T-helper 2 cell treated with Interferon-gamma antibody and Interleukin-4, amounts not matched to agents 100 ng/mL and 5 ng/mL, for 36 hours (primary cell): ENCODE measurements around the gene ICE2. TPM values are rescaled to one million over a fixed set of nuclear protein-coding genes. Genes with fewer than 3 reads are reported as not detected.
"Not testable (repeated sequence)": the region's sequence is repeated elsewhere in the genome, so short reads cannot be mapped to it uniquely, and the experiment has no call there.

Experiments used
- intact Hi-C: fragments of 100-400 bp; cut with micrococcal nuclease; formaldehyde crosslinking; loops from one replicate; pipeline ENCODE4 v1.15.1; 2023
- total RNA-seq: library from RNA; stranded (reverse); gene quantifications from 2 replicates; pipeline ENCODE4 v1.2.3, GENCODE V29; 2022

Gene ICE2
- total RNA-seq, 1 donor from 2014 or later = 65.3 TPM

DNA sequence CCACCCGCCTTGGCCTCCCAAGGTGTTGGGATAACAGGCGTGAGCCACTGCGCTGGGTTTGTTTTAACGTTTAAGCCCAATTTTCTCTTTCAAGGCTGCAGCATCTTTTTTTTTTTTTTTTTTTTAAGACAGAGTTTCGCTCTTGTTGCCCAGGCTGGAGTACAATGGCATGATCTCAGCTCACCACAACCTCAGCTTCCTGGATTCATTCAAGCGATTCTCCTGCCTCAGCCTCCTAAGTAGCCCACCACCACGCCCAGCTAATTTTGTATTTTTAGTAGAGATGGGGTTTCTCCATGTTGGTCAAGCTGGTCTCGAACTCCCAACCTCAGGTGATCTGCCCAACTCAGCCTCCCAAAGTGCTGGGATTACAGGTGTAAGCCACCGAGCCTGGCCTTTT, 68.6 kb downstream of the ICE2 start:
- intact Hi-C loops = not testable (repeated sequence)

DNA sequence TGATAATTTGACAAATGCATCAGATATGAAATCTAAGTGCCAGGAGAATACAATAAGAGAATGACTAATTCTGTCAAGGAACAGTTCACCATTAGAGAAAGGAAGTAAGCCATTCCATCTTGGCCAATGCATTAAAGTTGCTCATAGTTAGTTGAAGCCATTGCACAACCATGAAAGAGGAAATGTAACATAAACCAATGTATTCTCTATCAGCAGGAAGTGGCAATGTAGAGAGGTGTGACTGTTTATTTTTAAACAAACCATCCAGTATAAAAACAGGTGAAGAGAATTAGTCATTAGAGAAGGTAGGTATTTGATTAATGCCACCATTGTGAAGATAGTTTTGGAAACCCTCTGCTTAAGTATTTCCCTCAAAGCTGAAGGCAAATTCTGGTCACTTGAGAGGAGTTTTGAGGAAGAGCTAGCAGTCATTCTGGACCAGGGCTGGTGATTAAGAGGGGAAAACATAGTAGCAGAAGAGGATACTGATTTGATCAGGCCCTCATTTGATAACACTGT, 70.4 kb downstream of the ICE2 start:
- intact Hi-C loops = loop anchor here (1.0 kb wide), 2 partner anchors 9 to 19 kb away; no protein-coding TSS in a partner anchor

DNA sequence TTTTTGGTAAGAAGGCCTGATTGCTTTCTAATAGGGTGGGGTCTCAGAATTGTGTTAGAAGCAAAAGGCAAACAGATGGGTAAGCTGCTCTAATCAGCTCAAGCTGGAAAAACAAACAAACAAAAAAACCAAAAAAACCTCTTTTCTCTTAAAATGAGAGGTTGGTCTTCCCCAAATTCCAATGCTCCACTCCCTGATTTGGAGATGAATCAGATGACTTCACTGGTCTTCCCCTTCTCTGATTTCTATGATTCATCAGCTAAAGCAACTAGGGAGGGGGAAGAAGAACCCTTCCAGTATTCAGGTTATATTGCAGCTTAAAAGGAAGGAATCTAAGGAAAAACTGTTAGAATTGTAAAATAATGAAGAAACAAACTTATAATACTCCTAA, 71.5 kb downstream of the ICE2 start:
- intact Hi-C loops = no loop called here

DNA sequence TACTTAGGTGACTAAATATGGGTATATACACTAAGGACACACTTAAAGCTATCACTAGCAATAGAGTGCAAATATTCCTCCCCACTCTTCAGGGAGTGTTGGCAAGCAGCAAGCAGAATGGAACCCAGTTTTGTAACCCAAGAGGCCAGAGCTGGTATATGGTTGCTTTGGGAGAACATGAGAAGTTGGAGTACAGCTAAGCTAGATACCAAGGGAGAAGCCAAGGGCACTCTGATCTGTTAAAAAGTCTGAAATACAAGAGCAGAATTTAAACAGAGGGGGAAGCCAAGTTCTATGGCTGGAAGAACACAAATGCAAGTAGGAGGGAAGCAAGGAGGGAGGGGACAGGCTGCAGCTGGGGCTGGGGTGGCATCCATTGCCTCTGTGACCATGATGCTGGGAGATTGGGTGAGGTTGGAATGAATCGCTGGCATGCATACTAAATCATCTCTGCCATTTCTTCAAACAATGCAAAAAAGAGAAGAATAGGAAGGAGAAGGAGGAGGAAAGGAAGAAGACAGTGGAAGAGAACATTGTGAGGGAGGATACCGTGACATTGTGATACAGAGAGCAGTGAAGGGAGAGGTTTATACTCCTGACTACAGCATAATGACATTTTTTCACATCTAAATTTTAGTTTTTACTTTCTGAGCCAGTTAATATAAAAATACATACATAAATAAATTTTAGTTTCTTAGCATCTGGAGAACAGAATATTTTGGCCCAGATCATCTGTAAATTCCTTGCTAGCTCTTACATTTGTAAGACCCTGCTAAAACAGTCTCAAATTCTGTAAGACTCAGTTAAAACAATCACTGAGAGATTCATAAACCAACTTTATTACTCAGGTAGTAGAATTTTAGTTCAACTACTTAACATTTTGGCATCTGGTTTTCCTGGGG, 72.2 kb downstream of the ICE2 start:
- intact Hi-C loops = no loop called here

DNA sequence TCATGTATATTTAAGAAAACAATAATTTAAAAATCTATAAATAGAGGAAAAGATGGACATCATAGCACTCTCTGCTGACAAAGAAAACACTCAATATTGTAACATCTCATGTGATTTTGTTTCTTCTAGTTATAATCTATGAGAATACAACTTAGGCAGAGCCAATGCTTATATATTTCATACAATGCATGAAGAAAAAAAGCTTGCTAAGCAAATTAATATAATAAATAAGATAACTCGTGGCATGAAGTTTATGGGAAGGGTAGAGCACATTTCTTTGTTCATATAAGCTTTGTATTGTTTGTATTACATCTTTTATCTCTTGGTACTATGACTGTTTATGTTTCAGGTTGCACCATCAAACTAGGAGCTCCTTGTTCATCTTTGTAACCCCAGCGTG, 73.5 kb downstream of the ICE2 start:
- intact Hi-C loops = no loop called here

DNA sequence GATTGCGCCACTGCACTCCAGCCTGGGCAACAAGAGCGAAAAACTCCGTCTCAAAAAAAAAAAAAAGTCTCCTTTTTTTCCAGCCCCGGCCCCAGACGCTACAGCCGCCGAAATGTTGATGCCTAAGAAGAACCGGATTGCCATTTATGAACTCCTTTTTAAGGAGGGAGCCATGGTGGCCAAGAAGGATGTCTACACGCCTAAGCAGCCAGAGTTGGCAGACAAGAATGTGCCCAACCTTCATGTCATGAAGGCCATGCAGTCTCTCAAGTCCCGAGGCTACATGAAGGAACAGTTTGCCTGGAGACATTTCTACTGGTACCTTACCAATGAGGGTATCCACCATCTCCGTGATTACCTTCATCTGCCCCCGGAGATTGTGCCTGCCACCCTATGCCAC, 74.6 kb downstream of the ICE2 start:
- intact Hi-C loops = not testable (repeated sequence)

DNA sequence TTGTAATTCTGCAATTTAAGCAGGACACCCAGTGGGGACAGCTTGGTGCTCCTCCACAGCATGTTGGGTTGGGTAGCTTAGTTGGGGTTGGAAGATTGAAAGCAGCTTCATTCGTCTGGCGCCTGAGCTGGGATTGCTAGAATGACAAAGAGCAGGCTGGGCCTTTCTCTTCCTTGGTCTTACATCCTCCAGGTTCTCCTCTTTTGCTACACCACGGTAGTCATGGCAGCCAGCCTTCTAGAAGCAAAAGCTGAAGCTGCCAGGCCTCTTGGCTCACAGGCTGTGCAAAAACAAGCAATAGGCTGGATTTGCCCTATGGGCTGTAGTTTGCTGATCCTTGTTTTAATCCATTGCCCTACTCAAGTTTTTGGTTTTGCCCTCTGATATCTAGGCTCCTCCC, 78.0 kb downstream of the ICE2 start:
- intact Hi-C loops = no loop called here

DNA sequence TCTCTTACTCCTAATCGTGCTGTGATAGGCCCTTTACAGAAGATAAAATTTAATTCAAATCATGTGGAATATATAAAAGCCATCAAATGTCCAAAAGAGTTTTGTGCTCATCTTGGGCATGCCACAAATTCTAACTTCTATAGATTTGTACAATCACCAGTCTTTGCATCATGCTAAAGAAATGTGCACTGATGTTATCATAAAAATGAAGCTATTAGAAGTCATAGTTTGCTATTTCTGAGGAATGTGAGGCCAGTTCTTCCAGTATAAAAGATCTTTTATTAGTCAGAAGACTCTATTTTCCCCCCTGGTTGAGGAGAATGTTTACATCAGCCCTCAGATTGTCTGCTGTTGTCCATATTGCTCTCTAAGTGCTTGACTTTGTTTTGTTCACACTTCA, 79.0 kb downstream of the ICE2 start:
- intact Hi-C loops = loop anchor here (1.0 to 10.0 kb wide), 5 partner anchors 8 to 713 kb away; partner anchors contain the start of genes BNIP2 and FOXB1

DNA sequence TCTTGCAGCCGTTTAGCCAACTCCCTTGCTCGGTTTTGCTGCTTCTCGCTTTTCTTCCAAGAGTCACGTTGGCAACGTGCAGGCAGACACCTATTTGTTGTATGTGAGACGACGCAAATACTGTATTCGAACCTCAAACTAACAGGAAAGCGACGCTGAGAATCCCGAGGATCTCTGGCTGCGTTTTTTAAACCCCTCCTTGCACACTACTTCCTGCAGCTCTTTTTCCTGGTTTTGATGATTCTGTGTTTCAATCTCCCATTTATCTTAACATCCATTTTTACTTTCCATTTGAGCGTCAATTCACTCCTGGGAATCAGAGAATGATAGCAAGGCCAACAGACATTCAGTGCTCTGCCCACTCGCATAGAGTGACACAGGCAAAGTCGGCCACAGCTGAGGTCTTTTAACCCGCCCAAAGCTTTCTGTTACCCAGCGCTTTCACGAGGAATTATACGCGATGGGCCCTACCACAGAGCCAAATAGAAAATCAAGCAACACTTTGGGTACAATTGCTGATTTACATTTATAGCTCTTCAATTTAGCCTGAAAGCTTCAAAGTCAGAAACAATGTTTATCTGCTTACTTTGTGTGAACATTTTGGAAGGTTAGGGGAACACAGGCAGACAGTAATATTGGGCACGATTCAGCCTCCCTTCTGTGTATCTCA, 79.6 kb downstream of the ICE2 start:
- intact Hi-C loops = loop anchor here (1.0 to 10.0 kb wide), 5 partner anchors 9 to 712 kb away; partner anchors contain the start of genes BNIP2 and FOXB1

DNA sequence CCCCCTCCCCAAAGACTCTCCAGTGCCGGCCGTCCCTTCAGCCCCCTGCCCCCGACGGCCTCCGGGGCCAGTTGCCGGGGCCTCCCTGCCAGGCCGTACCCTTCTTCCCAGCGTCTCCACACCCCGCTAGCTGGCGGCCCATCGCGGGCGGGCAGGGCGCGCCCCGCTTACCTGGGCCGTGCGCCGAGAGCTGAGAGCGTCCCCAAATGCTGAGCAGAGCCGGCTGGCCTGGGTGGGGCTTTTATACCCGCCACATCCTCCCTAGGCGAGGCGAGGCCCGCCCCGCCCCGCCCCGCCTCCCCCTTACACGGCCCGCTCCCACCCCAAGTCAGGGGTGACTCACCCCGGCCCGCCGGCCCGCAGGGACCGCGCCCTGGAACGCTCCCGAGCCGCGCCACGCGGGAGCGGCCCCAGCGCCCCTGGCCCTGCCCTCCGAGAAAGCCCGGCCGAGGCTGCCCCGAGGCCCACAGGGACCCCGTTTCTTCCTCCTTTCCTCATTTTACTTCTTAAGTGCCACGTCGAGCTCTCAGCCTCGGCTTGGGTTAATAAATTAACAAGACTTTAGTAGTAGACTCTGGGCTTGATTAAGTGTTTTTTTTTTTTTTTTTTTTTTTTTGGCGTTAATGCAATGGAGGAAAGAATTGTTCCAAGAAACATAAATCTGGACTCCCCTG, 81.0 kb downstream of the ICE2 start, which contains the start of gene ANXA2:
TSS of gene ANXA2 (minus strand) at position 215 of the 674 bp plus-strand sequence. CDS start 11,911 bp downstream, outside the sequence.
- intact Hi-C loops = loop anchor here (1.0 to 10.0 kb wide), 6 partner anchors 9 to 711 kb away; partner anchors contain the start of genes BNIP2, FOXB1 and ICE2

DNA sequence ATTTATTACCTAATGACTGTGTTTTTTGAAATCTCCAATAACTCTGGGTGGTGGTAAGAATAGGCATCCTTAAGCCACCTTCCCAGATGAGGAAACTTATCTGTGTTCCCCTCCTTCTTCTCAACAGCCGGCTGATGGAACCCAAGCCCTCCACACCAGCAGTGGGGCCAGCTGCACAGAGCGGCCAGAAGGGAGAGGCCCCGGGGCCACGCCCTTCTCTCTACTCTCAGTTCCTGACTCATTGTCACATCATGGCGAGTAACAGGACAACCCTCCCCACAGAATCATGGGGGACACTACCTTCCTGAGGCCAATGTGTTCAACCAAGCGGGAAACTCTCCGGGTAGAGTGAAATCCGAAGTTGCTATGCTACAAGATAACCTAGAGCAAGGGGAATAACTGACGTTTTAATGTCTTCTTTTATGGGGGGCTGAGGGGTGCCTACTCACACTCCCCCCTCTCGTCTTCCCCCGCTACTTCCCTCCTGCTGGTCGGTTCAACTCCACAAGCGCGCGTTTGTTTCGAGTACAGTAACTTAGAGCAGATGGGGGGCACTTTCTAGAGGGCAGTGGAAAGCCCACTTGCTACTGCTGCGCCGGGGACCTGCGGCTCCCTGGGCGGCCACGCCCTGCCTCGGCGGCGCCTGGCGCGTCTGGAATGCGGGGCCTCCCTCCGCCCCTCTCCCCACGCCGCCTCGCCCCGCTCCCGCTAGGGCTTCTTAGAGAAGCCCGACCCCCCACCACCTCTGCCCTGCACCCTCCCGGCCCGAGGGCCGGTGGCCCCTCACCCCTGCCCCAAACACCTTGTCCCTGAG, 81.8 kb downstream of the ICE2 start:
- intact Hi-C loops = loop anchor here (5.0 to 10.0 kb wide), 3 partner anchors 185 to 710 kb away; partner anchors contain the start of genes BNIP2 and FOXB1

DNA sequence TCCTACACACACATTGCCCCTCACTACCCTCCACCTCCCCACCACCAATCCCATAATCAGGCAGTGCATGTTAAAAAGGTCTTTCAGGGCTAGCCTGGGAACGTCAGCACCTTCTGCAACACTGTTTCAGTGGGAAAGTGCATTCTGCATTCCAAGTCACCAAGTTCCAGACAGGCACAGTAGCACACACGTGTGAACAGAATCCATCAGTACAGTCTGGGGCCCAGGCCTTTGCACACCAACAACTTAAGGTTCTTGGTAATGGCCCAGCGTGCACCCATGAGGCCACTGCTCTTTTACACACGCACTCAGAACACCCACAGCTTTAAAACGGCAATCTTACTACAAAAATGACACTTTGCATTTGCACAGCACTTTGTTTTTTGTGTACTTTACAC, 82.4 kb downstream of the ICE2 start:
- intact Hi-C loops = loop anchor here (5.0 to 10.0 kb wide), 3 partner anchors 186 to 709 kb away; partner anchors contain the start of genes BNIP2 and FOXB1

DNA sequence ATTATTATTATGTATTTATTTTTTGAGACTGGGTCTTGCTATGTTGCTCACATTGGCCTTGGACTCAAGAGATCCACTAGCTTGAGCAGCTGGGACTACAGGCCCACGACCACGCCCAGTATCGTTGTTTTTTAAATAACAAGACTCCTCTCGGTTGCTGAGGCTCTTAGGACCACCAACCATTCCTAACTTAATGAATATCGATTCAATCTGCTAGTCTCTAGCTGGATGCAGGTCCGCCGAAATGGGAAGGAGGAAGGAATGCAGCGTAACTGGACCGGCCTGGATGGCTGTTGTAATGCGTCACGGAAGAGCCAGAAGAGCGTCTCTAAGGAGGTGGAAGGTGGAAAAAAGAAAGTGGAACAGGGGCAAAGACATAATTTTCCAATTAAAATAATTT, 82.8 kb downstream of the ICE2 start:
- intact Hi-C loops = loop anchor here (5.0 to 10.0 kb wide), 3 partner anchors 186 to 709 kb away; partner anchors contain the start of genes BNIP2 and FOXB1

DNA sequence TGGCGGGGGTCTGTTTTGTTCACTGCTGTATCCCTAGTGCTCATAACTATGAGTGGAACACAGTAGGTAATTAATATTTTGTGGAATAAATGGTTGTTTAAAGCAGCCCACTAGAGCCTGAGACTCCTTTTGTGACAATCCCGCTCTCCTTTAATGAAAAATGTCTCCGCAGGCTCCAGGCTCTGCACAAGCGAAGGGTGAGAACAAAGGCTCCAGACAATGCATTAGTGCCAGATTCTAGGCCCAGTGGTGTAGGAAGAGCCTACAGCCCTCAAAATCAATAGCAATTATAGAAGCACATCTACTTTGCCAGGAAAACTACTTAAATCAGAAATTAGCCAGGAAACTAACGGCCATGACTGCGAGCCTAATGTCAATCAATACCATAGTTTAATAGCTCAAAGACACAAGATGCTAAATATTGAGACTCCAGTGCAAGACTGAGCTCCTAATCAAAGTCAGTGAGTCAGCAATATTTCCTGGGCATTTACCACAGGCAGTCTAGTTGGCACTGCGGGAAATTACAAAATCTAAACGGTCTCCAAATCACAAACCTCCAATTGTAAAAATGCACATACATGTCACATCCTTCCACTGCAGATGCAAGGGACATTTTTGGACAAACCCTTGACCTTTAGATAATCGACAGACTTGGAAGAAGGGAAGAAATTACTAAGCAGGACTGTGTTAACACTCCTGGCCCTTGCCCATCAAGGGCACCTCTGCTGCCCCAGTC, 83.5 kb downstream of the ICE2 start:
- intact Hi-C loops = loop anchor here (5.0 to 10.0 kb wide), 3 partner anchors 187 to 708 kb away; partner anchors contain the start of genes BNIP2 and FOXB1

DNA sequence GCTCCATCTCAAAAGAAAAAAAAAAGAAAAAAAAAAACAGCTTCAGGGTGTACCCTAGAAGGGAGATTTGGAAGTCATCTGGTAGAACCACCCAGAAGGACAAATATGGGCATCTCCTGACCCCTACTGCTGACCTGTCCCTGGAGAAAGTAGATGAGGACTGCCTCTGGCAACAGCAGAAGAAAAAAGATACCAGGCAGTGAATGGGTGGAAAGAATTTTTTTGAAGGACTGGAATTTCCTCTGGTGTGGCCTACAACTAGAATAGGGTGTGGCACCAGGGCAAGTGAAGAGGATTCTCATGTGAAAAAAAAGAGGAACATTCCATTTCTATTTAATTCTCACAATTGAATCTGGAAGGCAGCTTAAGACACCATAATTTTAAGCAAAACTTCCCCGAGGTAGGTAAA, 84.2 kb downstream of the ICE2 start:
- intact Hi-C loops = loop anchor here (5.0 to 10.0 kb wide), 3 partner anchors 188 to 707 kb away; partner anchors contain the start of genes BNIP2 and FOXB1

DNA sequence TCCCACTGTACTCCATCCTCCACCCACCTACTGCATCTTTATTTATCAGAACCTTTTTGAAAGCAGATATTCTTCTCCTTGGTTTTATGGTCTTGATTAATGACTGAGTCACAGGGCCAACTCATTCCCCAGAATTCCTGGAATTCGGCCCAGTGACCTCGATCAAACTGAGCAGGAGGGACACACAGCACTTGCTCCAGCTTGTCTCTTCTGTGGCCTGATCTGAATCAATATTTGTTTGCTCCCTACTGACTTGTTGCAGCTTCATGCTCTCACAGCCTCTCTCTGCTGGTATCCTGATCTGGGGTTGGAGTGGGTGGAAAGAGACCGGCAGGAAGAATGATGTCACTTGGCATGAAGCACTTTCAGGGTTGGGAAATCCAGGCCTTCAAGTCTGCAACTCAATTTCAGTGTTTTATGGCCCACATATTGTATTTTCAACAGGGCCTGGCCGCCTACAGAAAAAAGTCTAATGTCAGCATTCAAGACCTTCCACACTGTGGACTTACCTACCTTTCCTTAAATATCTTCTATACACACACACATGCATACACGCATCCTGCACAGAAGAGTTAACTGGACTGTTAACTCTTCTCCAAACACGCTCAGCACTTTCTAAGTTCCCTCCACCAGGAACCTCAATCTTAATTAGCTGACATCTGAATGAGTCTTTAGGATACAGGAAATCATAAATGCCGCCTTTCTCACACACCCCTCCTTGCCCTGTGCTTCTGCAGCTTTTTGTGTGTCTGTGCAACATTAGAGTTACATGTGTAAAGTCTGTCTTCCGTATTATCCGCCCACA, 85.8 kb downstream of the ICE2 start:
- intact Hi-C loops = loop anchor here (10.0 kb wide), 1 partner anchor 388 kb away; the partner anchor contains the start of gene FOXB1

DNA sequence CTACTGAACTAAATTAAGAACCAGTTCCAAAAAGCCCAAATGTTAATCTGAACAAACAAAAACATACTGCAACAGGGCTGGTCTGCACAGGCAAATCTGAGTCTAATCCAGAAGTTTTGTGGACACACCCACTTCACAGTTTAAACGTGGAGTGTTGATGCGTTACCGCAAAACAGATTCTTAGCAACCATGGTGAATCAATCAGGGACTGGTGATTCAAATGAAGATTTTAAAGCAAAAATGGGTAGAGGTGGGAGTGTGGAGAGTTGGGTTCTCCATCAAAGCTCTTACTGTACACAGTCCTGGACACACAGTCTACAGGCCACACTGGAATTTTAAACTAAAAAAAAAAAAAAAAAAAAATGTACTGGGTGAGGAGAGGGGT, 86.3 kb downstream of the ICE2 start:
- intact Hi-C loops = loop anchor here (10.0 kb wide), 1 partner anchor 388 kb away; the partner anchor contains the start of gene FOXB1

DNA sequence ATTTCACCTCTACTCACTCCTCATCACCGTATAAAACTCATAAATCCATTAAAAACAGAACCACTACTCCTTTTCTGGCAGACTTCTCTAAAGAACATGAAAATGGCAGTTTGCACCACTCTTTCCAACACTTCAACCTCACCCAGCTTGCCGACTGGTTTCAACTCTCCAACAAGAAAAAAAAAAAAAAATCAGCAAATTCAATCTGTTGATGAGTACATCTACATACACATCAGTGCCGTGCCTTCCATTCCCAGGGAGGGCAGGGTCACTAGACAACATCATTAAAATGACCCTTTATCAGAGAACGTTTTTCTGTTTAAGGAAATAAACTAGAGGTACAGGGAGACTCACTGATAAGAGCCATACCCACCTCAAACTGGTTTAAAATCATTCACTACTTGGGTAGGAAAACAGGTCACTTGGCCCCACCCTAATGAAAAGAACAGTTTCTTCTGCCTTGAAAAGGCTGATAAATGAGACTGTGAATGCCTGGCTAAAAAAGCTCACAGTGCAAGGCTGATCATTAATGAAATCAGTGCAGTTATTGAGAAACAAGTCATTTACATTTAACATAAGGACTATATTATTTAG, 87.1 kb downstream of the ICE2 start:
- intact Hi-C loops = loop anchor here (10.0 kb wide), 1 partner anchor 387 kb away; the partner anchor contains the start of gene FOXB1
